22Rv1 (cell line): ENCODE measurements around the gene PPIP5K2.

Experiments
- H3K27ac ChIP-seq: fragments of 450-650 bp; 2 replicates; pipeline ENCODE4 v1.5.1; 2017
- CTCF ChIP-seq: fragments of 450-650 bp; IDR thresholded peaks from 2 replicates; pipeline ENCODE4 v1.5.1; 2017; ENCODE audit warnings: mild to moderate bottlenecking
- ZFX ChIP-seq: fragments of 450-650 bp; IDR thresholded peaks from 2 replicates; pipeline ENCODE4 v1.6.1; 2017; ENCODE audit warnings: antibody characterized with exemption, borderline replicate concordance

PPIP5K2 gene

GRCh38 chr5:103208460-103208859 lies 88.4 kb downstream of the PPIP5K2 start:
- no peak overlapping the region for H3K27ac ChIP-seq
- TF ChIP-seq ZFX (no peak), CTCF (no peak)

DNA sequence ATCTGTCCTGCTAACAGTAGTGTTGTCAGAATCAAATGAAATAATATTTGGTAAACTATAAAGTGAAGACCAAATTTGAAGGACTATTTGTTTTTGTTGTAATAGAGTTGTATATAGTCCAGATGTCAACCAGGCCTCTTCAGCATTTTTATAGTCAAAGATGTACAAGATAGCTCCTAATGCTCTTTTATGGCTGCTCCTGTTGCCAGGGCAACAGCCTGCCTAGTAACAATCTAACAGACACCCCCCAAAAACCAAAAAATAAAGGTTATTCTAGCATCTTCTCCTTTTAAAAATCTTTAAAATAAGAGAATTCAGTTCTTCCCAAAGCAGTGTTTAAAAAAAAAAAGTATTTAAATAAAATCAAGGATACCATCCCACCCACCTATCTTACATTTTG lies 89.0 kb downstream of the PPIP5K2 start:
- TF ChIP-seq CTCF: no peak
- TF ChIP-seq ZFX: no peak
- H3K27ac ChIP-seq: no peak overlapping the region

DNA sequence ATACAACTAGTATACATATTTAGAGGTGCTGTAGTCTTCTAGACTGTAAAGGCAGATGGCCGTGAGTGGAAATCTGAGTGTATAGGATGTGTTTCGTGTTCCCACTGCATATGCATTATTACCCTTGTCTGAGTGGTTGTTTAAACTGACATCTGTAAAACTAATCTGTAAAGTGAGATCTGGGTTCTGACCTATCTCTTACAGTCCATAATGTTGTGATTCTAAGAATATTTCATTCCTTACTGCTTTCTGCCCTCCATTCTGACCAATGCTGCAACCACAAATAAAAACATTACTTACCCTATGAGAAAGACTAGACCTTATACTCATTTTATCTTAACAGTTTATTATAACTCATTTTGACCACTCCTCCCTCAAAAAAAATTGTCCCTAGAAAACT lies 90.9 kb downstream of the PPIP5K2 start:
- no peak overlapping the region for H3K27ac ChIP-seq
- TF ChIP-seq ZFX (no peak), CTCF (no peak)

- TF ChIP-seq CTCF (no peak), ZFX (no peak)
- H3K27ac ChIP-seq: no peak overlapping the region
These were observed 91.8 kb downstream of the PPIP5K2 start for GRCh38 chr5:103211576-103212561.

GRCh38 chr5:103216137-103216536 lies 96.0 kb downstream of the PPIP5K2 start:
- no peak overlapping the region for H3K27ac ChIP-seq
- TF ChIP-seq CTCF: no peak
- no peak for TF ChIP-seq ZFX

DNA sequence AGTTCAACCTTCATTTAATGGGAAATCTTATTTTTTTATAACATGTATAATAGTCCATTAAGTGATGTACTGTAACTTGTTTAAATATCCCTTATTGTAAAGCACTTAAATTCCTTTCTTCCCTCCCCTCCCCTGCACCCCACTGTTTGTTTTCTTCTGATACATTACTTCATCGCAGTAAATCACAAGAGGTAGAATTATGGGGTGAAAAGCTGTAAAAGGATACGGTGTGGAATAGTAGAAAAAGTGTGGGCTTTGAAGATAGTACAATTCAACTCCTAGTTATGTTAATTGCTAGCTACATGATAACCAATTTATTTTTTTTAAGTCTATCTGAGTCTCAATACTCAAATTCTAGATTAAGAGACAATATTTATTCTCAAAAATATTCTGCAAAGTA lies 96.6 kb downstream of the PPIP5K2 start:
- H3K27ac ChIP-seq: no peak overlapping the region
- TF ChIP-seq CTCF: no peak
- TF ChIP-seq ZFX: no peak

GRCh38 chr5:103217101-103217500 lies 97.0 kb downstream of the PPIP5K2 start:
- no peak overlapping the region for H3K27ac ChIP-seq

More at GRCh38 chr5:103217101-103217500, 97.0 kb downstream of the PPIP5K2 start:
- TF ChIP-seq ZFX (no peak), CTCF (no peak)
